Measurements from ENCODE around the gene CREG1.

The CREG1 gene

GRCh38 chr1:167500283-167500860 is 53.2 kb downstream of the CREG1 start:
- no peak for TF ChIP-seq CTCF (IDR thresholded peaks at IDR 0.05; ENCODE audit: insufficient read depth, low read depth, low read length, missing control alignments)
- no peak for DNase-seq (ENCODE audit: low read depth)
- no peak overlapping the region for H3K4me3 ChIP-seq (ENCODE audit: low read length)

DNA sequence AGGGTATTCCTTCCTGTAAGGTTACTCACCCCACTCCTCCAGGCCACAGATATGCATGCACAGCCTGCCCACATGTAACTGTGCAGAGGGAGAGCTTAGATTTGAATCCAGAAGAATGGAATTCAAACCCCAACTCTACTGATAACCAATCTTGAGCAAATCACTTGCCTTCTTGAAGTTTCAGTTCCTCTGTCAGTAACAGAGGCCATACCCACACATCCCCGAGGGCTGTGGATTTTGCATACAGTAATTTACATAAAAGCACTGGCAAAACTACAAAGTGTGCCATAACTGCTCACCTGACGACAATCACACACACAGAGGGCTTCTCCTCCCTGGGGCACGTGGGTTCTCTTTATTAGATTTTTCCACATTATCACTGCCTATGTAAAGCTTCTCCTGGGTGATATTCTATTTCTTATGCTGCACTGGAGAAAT is 53.9 kb downstream of the CREG1 start:
- no peak for TF ChIP-seq CTCF (IDR thresholded peaks at IDR 0.05; ENCODE audit: insufficient read depth, low read depth, low read length, missing control alignments)
- no peak overlapping the region for H3K4me3 ChIP-seq (ENCODE audit: low read length)
- DNase-seq (ENCODE audit: low read depth), result no peak

DNA sequence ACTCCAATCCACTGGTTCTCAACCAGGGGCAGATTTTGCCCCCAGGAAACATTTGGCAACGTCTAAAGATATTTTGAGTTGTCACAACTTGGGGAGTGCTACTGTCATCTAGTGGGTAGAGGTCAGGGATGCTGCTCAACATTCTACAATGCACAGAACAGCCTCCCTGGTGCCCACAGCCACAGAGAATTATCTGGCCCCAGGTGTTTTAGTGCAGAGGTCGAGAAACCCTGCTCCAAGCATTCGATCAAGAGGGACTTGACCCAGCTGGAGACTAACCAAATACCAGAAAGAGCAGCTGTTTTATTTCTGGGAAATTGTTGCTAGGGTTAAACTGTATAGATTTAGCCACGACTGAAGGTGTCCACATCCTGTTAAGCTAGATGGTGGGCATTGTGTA is 54.5 kb downstream of the CREG1 start:
- H3K4me3 ChIP-seq (ENCODE audit: low read length), result no peak overlapping the region
- no peak for TF ChIP-seq CTCF (IDR thresholded peaks at IDR 0.05; ENCODE audit: insufficient read depth, low read depth, low read length, missing control alignments)
- DNase-seq (ENCODE audit: low read depth), result no peak

DNA sequence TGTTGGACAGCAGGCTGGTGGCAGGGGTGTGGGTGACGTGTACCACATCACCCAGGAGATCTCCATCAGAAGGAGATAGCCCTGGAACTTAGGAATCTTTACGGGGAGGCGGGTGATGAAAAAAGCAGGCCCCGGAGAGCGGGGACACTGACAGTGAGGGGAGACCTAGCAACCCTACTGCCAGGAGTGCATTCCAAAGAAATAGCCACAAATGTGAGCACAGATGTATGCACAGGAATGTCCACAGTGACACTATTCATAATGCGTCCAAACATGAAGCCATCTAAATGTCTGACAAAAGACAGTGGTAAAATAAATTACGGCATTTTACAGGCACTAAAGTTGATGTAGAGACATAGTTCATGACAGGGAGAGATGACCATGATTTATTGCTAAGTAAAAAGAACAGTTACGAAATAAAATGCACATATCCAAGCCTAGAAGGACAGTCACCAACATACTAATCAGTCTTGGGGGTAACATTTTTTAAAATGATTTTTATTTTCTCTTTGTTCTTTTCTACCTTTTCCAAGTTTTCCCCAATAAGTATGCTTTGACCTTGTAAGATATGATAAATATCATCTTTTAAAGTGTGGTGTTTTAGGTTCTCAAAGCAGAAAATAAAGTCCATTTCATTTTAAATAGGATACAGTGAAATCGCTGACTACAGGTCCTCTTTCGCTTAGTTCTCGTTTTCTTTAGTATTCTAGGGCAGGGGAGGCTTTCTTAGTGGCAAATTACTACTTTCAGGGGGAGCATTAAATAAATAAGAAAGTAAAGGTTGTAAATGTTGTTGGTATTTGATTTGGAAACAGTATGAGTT is 56.6 kb downstream of the CREG1 start:
- no peak for DNase-seq (ENCODE audit: low read depth)
- no peak for TF ChIP-seq CTCF (IDR thresholded peaks at IDR 0.05; ENCODE audit: insufficient read depth, low read depth, low read length, missing control alignments)
- H3K4me3 ChIP-seq (ENCODE audit: low read length), result no peak overlapping the region

DNA sequence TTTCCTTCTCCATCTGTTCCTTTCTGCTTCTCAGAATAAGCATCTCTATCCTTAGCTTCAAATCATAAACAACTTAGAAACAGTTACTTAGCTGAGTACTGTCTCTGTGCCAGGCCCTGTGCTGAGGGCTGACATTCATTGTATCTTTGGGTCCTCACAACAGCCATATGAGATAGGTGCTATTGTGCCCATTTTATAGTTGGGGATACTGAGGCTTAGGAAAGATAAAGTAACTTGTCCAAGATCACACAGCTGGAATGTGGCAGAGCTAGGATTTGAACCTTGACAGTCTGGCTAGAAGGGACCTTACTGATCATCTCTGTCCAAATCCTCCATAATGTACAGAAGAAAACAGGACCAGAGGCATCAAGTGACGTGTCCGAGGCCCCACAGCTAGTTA is 60.2 kb downstream of the CREG1 start:
- TF ChIP-seq CTCF (IDR thresholded peaks at IDR 0.05; ENCODE audit: insufficient read depth, low read depth, low read length, missing control alignments), result no peak
- no peak for DNase-seq (ENCODE audit: low read depth)
- no peak overlapping the region for H3K4me3 ChIP-seq (ENCODE audit: low read length)

- H3K4me3 ChIP-seq (ENCODE audit: low read length), result no peak overlapping the region
- no peak for DNase-seq (ENCODE audit: low read depth)
- no peak for TF ChIP-seq CTCF (IDR thresholded peaks at IDR 0.05; ENCODE audit: insufficient read depth, low read depth, low read length, missing control alignments)
Observed at GRCh38 chr1:167492481-167492910, 61.1 kb downstream of the CREG1 start.

Measured in epithelial cell of esophagus (primary cell).